H9 (cell line): ENCODE measurements around the gene HOXD4. TPM values are rescaled to one million over a fixed set of nuclear protein-coding genes. Genes with fewer than 3 reads are reported as not detected.

Source experiments
- DNase-seq: peaks from one replicate; pipeline ENCODE4 v3.0.0-alpha.2; 2017
- H2AFZ ChIP-seq: one replicate; pipeline ENCODE4 v1.6.1; 2013; ENCODE audit warnings: mild to moderate bottlenecking, low read length, control low read depth, moderate library complexity
- H2AK5ac ChIP-seq: 2 replicates; pipeline ENCODE4 v1.6.1; 2013; ENCODE audit warnings: low read length, control low read depth, mixed read lengths; ENCODE audit not compliant: insufficient read length
- H2BK120ac ChIP-seq: one replicate; pipeline ENCODE4 v1.6.1; 2013; ENCODE audit warnings: low read depth, mild to moderate bottlenecking, low read length, control low read depth, inconsistent platforms; ENCODE audit not compliant: poor library complexity, severe bottlenecking
- H2BK12ac ChIP-seq: 2 replicates; pipeline ENCODE4 v1.6.1; 2013; ENCODE audit warnings: low read length, control low read depth, mixed read lengths, low read depth; ENCODE audit not compliant: insufficient read length
- H2BK15ac ChIP-seq: 2 replicates; pipeline ENCODE4 v1.6.1; 2013; ENCODE audit warnings: low read depth, low read length, control low read depth
- H2BK20ac ChIP-seq: one replicate; pipeline ENCODE4 v1.6.1; 2013; ENCODE audit warnings: low read depth, mild to moderate bottlenecking, low read length, control low read depth, inconsistent platforms; ENCODE audit not compliant: poor library complexity, severe bottlenecking
- H2BK5ac ChIP-seq: 2 replicates; pipeline ENCODE4 v1.6.1; 2013; ENCODE audit warnings: low read length, control low read depth, mixed read lengths; ENCODE audit not compliant: insufficient read length
- H3K14ac ChIP-seq: 2 replicates; pipeline ENCODE4 v1.6.1; 2013; ENCODE audit warnings: low read length, control low read depth; ENCODE audit not compliant: insufficient read depth
- H3K18ac ChIP-seq: 2 replicates; pipeline ENCODE4 v1.6.1; 2013; ENCODE audit warnings: low read depth, mild to moderate bottlenecking, mixed read lengths, low read length, control low read depth; ENCODE audit not compliant: insufficient read length
- H3K23ac ChIP-seq: 2 replicates; pipeline ENCODE4 v1.6.1; 2013; ENCODE audit warnings: low read length, control low read depth, mixed read lengths, low read depth; ENCODE audit not compliant: insufficient read length
- H3K23me2 ChIP-seq: 2 replicates; pipeline ENCODE4 v1.6.1; 2013; ENCODE audit warnings: low read depth, mild to moderate bottlenecking, mixed read lengths, low read length, control low read depth; ENCODE audit not compliant: insufficient read length, poor library complexity, severe bottlenecking
- H3K27ac ChIP-seq: 2 replicates; pipeline ENCODE4 v1.5.1; 2013; ENCODE audit warnings: low read length, control low read depth, mixed read lengths, low read depth; ENCODE audit not compliant: insufficient read length
- H3K27me3 ChIP-seq: 2 replicates; pipeline ENCODE4 v1.6.1; 2013; ENCODE audit warnings: low read length, control low read depth, inconsistent platforms; ENCODE audit not compliant: insufficient read depth
- H3K4ac ChIP-seq: 2 replicates; pipeline ENCODE4 v1.6.1; 2013; ENCODE audit warnings: low read depth, mild to moderate bottlenecking, control low read depth, inconsistent platforms, low read length, moderate library complexity
- H3K4me1 ChIP-seq: 2 replicates; pipeline ENCODE4 v1.6.1; 2013; ENCODE audit warnings: low read length, control low read depth, inconsistent platforms; ENCODE audit not compliant: insufficient read depth
- H3K4me2 ChIP-seq: 2 replicates; pipeline ENCODE4 v1.6.1; 2013; ENCODE audit warnings: low read length, control low read depth, mixed read lengths; ENCODE audit not compliant: insufficient read length, insufficient read depth
- H3K56ac ChIP-seq: 2 replicates; pipeline ENCODE4 v1.6.1; 2013; ENCODE audit warnings: low read depth, mild to moderate bottlenecking, mixed read lengths, low read length, control low read depth; ENCODE audit not compliant: insufficient read length
- H3K79me1 ChIP-seq: 2 replicates; pipeline ENCODE4 v1.6.1; 2013; ENCODE audit warnings: low read depth, mild to moderate bottlenecking, moderate library complexity, low read length, control low read depth, inconsistent platforms; ENCODE audit not compliant: insufficient read depth, poor library complexity, severe bottlenecking
- H3K79me2 ChIP-seq: 2 replicates; pipeline ENCODE4 v1.6.1; 2013; ENCODE audit warnings: low read length, control low read depth, inconsistent platforms; ENCODE audit not compliant: insufficient read depth
- H3K9ac ChIP-seq: 2 replicates; pipeline ENCODE4 v1.6.1; 2013; ENCODE audit warnings: low read length, control low read depth, mixed read lengths; ENCODE audit not compliant: insufficient read length; ENCODE audit errors: extremely low read depth
- H3K9me3 ChIP-seq: one replicate; pipeline ENCODE4 v1.6.1; 2013; ENCODE audit warnings: low read depth, low read length, inconsistent platforms; ENCODE audit not compliant: control insufficient read depth
- H3T11ph ChIP-seq: one replicate; pipeline ENCODE4 v1.6.1; 2013; ENCODE audit warnings: mild to moderate bottlenecking, low read length, control low read depth, inconsistent platforms
- H4K20me1 ChIP-seq: one replicate; pipeline ENCODE4 v1.6.1; 2013; ENCODE audit not compliant: control insufficient read depth, insufficient read length, insufficient read depth
- H4K5ac ChIP-seq: 2 replicates; pipeline ENCODE4 v1.6.1; 2013; ENCODE audit warnings: low read depth, mild to moderate bottlenecking, mixed read lengths, low read length, control low read depth; ENCODE audit not compliant: insufficient read length
- H4K8ac ChIP-seq: replicated peaks from 2 replicates; pipeline ENCODE4 v1.6.1; 2013; ENCODE audit warnings: low read length, control low read depth, mixed read lengths, low read depth; ENCODE audit not compliant: insufficient read length
- H4K91ac ChIP-seq: 2 replicates; pipeline ENCODE4 v1.6.1; 2013; ENCODE audit warnings: low read depth, mild to moderate bottlenecking, moderate library complexity, mixed read lengths, low read length, control low read depth; ENCODE audit not compliant: insufficient read length
- H3K27ac Mint-ChIP-seq, 3 experiments: 2 replicates in 2 of 3; 3 replicates in 1 of 3; pipeline ENCODE4 v1.8.0; 2020 to 2021; ENCODE audit warnings: mixed read lengths in 3 of 3, mild to moderate bottlenecking in 1 of 3, moderate library complexity in 1 of 3
- H3K27me3 Mint-ChIP-seq: 2 replicates; pipeline ENCODE4 v1.8.0; 2021; ENCODE audit warnings: low read depth, mild to moderate bottlenecking, moderate library complexity, mixed read lengths
- H3K36me3 Mint-ChIP-seq, 3 experiments: 2 replicates in 2 of 3; 3 replicates in 1 of 3; pipeline ENCODE4 v1.8.0; 2020 to 2021; ENCODE audit warnings: low read depth in 3 of 3, mixed read lengths in 3 of 3; ENCODE audit not compliant: insufficient read depth in 1 of 3
- H3K4me1 Mint-ChIP-seq, 2 experiments: 2 replicates each; pipeline ENCODE4 v1.8.0; 2020; ENCODE audit warnings: mixed read lengths in 2 of 2
- H3K4me3 Mint-ChIP-seq, 2 experiments: 2 replicates in 1 of 2; 3 replicates in 1 of 2; pipeline ENCODE4 v1.8.0; 2020 to 2021; ENCODE audit warnings: mild to moderate bottlenecking in 2 of 2, mixed read lengths in 2 of 2, moderate library complexity in 1 of 2
- H3K9me3 Mint-ChIP-seq, 2 experiments: 2 replicates in 1 of 2; 3 replicates in 1 of 2; pipeline ENCODE4 v1.8.0; 2020; ENCODE audit warnings: mild to moderate bottlenecking in 2 of 2, mixed read lengths in 2 of 2, moderate library complexity in 1 of 2
- CTCF ChIP-seq: fragments of 200-600 bp; sonication (generic); conservative IDR thresholded peaks from 3 replicates; pipeline ENCODE4 v1.8.0; 2021; ENCODE audit warnings: antibody characterized with exemption, mild to moderate bottlenecking
- WGBS: extraction: QIAGEN DNeasy Blood & Tissue Kit; methylation state at CpG from one replicate; pipeline ENCODE4 v1.1.7; 2013; ENCODE audit warnings: missing lambda C conversion rate, low lambda C conversion rate, mixed read lengths; ENCODE audit not compliant: insufficient read length; ENCODE audit errors: extremely low coverage; 5-methylcytosine and 5-hydroxymethylcytosine counted together
- total RNA-seq: library from RNA; stranded (reverse); gene quantifications from 2 replicates; pipeline ENCODE4 v1.2.1, GENCODE V29; 2021

The HOXD4 gene
- total RNA-seq, 1 experiment from 2014 or later: not detected

GRCh38 chr2:176186024-176186423 is 34.7 kb downstream of the HOXD4 start:
- Histone ChIP-seq H3K9me3 (no peaks in the 10 kb centered on the region), H4K20me1 (no peaks in the 10 kb centered on the region), H3K4ac (no peak overlapping the region), H3K79me2 (no peaks in the 10 kb centered on the region), H3K27ac (no peak overlapping the region), H3K23me2 (peaks cover 2% of the 10 kb centered on the region), H3K27me3 (peaks cover 80% of the 10 kb centered on the region), H2BK20ac (no peak overlapping the region), H3K4me2 (no peak overlapping the region), H2AK5ac (no peak overlapping the region), H2BK120ac (no peak overlapping the region), H2AFZ (no peak overlapping the region), H2BK12ac (no peak overlapping the region), H2BK5ac (no peak overlapping the region), H4K5ac (no peak overlapping the region), H3K14ac (no peak overlapping the region), H3K23ac (no peak overlapping the region), H2BK15ac (no peak overlapping the region), H3K79me1 (no peaks in the 10 kb centered on the region), H3T11ph (no peak overlapping the region), H4K8ac (no peak overlapping the region), H3K56ac (no peak overlapping the region), H3K4me1 (peaks cover 3% of the 10 kb centered on the region), H3K9ac (no peak overlapping the region), H4K91ac (no peak overlapping the region), H3K18ac (no peak overlapping the region)
- WGBS: no CpG with 5 or more reads among the region's 2 CpGs
- no peak for DNase-seq
- H3K27ac Mint-ChIP-seq: no peak overlapping the region; a peak in 1 of 7 replicates
- H3K9me3 Mint-ChIP-seq: peaks cover 0 to 3% of the 10 kb centered on the region in 2 experiments; a peak in 1 of 5 replicates
- H3K36me3 Mint-ChIP-seq: no peaks in the 10 kb centered on the region
- TF ChIP-seq CTCF: no peak
- H3K4me3 Mint-ChIP-seq: no peak overlapping the region; a peak in 1 of 5 replicates
- H3K4me1 Mint-ChIP-seq: peaks cover 11 to 20% of the 10 kb centered on the region in 2 experiments
- peaks cover 98% of the 10 kb centered on the region for H3K27me3 Mint-ChIP-seq
